ENCODE results near the gene GRM7.

GRM7 gene

DNA sequence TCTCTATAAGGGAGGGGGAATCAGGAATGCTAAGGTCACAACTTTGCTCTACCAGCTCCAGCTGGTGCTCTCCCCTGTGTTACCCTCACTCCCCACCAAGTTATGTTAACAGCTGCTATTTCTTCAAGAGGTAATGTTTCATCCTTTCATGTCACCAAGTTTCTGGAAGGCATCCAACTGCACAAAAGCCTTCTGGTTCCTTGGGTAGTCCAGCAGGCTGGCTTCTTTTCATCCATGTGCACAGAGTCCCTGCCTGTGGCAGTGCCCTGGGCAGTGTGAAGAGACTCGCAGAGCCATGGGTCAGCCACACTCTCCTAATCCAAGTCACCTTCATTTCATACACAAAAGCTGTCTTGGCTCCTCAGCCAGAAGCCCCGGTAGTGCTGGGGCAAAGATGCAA is 903.2 kb downstream of the GRM7 start:
- no peak overlapping the region for H3K27ac Mint-ChIP-seq
- ATAC-seq (replicated peaks) (no peak), DNase-seq (no peak)
- H3K4me1 Mint-ChIP-seq (ENCODE audit: low read depth in 2 of 2): no peaks in the 10 kb centered on the region
- no peaks in the 10 kb centered on the region for H3K27me3 Mint-ChIP-seq
- H3K4me3 Mint-ChIP-seq: no peak overlapping the region
- no peaks in the 10 kb centered on the region for H3K36me3 Mint-ChIP-seq (ENCODE audit: insufficient read depth)
- H3K9me3 Mint-ChIP-seq: peaks cover 7 to 12% of the 10 kb centered on the region in 2 donors

DNA sequence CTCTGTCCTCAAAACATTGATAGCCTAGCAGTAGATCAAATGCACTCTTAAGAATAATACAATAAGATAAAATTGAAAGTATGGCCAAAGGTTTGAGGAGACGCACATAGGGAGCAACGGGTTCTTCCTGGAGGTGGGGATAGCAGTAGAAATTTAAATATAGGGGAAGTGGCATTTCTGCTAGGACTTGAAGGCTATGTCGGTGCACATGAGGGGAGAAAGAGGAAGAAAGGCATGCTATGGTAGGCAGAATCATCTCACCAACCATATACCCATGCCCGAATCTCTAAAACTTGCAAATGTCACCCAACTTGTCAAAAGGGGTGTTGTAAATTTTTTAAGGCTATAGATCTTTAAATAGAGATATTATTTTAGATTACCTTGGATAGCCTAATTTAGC is 905.6 kb downstream of the GRM7 start:
- DNase-seq (no peak), ATAC-seq (replicated peaks) (no peak)
- no peak overlapping the region for H3K4me3 Mint-ChIP-seq
- no peaks in the 10 kb centered on the region for H3K4me1 Mint-ChIP-seq (ENCODE audit: low read depth in 2 of 2)
- no peaks in the 10 kb centered on the region for H3K36me3 Mint-ChIP-seq (ENCODE audit: insufficient read depth)
- peaks cover 7% of the 10 kb centered on the region in 2 donors for H3K9me3 Mint-ChIP-seq
- no peak overlapping the region for H3K27ac Mint-ChIP-seq
- H3K27me3 Mint-ChIP-seq: no peaks in the 10 kb centered on the region

DNA sequence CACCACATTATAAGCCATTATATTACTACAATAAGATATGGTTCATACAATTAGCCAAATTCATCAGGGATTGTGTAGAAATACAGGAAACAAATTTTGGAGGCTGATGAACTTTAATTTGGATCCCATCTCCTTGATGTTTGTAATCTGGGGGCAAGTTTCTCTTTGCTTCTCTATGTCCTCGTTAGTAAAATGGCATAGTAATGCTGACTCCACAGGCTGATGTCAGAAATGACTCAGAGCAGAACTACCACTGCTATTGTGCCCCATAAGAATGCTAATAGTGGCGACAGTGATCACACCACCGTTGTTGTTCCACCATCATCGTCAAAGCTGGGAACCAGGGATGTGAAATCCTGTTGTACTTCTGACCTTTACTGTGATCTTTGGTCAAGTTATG is 918.4 kb downstream of the GRM7 start:
- no peak overlapping the region for H3K27ac Mint-ChIP-seq
- ATAC-seq (replicated peaks): no peak
- DNase-seq: no peak
- no peaks in the 10 kb centered on the region for H3K36me3 Mint-ChIP-seq (ENCODE audit: insufficient read depth)
- H3K27me3 Mint-ChIP-seq: no peaks in the 10 kb centered on the region
- no peak overlapping the region for H3K4me3 Mint-ChIP-seq
- peaks cover 0 to 1% of the 10 kb centered on the region in 2 donors for H3K9me3 Mint-ChIP-seq
- H3K4me1 Mint-ChIP-seq (ENCODE audit: low read depth in 2 of 2): no peaks in the 10 kb centered on the region

DNA sequence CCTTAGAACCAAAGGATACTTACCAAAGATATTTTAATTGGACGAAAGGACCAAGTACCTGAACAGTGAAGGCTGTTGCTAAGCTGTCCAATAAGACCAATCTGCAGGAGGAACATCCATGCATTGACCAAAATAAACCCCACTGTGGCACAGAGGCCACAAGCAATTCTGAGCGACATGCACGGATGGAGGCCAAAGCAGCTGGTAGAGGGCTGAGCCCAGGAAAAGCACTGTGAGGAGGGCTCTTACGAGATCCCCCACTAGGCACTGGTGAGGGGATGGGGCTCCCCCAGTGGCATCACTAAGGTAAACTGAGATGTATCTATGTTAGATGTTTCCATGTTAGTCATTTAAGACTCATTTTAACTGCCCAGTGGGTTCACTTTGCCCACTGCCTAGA is 920.5 kb downstream of the GRM7 start:
- H3K4me3 Mint-ChIP-seq: no peak overlapping the region
- DNase-seq: no peak
- H3K9me3 Mint-ChIP-seq: peaks cover 0 to 1% of the 10 kb centered on the region in 2 donors
- no peaks in the 10 kb centered on the region for H3K27me3 Mint-ChIP-seq
- no peak for ATAC-seq (replicated peaks)
- H3K27ac Mint-ChIP-seq: no peak overlapping the region
- no peaks in the 10 kb centered on the region for H3K36me3 Mint-ChIP-seq (ENCODE audit: insufficient read depth)
- H3K4me1 Mint-ChIP-seq (ENCODE audit: low read depth in 2 of 2): no peaks in the 10 kb centered on the region

GRCh38 chr3:7787871-7788828 is 927.2 kb downstream of the GRM7 start:
- Mint-ChIP-seq H3K4me3 (no peak overlapping the region), H3K4me1 (ENCODE audit: low read depth in 2 of 2) (no peaks in the 10 kb centered on the region), H3K27ac (no peak overlapping the region), H3K27me3 (no peaks in the 10 kb centered on the region), H3K36me3 (ENCODE audit: insufficient read depth) (no peaks in the 10 kb centered on the region), H3K9me3 (peaks cover 4 to 7% of the 10 kb centered on the region in 2 donors)
- ATAC-seq (replicated peaks) (no peak), DNase-seq (no peak)

DNA sequence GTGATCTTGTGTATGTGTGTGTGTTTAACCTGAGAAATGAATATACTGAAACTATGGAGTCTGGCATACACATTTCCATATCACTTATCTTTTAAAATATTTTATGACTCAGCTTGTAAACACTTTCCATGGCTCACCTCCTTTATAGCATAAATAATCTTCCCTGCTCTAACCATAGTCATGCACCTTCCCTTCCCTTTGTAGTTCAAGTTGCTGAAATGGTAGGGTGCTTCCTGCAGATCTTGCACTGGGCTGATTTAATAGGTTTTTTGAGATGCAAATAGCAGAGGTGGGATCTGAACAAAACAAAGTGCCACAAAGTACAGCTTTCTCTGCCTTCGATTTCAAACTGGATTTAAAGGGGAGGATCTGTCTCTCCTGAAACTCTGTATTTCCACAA is 928.0 kb downstream of the GRM7 start:
- Mint-ChIP-seq H3K4me3 (no peak overlapping the region), H3K4me1 (ENCODE audit: low read depth in 2 of 2) (no peaks in the 10 kb centered on the region), H3K9me3 (peaks cover 4 to 7% of the 10 kb centered on the region in 2 donors), H3K36me3 (ENCODE audit: insufficient read depth) (no peaks in the 10 kb centered on the region), H3K27ac (no peak overlapping the region), H3K27me3 (no peaks in the 10 kb centered on the region)
- ATAC-seq (replicated peaks): no peak
- no peak for DNase-seq

DNA sequence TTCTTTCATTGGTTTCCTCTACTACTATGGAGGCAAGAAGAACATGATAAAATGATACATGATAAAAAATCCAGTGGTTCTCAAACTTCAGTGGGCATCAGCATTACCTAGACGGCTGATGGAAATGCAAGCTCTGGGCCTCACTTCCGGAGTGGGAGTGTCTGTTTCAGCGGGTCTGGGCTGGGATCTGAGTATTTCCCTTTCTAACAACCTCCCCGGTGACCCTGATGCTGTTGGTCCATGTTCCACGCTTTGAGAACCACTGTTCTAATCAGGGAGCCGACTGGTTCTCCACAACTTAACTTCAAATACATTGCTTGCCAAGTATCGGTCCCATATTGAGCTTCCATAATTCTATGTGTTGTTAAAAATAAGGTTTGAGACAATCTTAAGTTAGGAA is 928.4 kb downstream of the GRM7 start:
- DNase-seq (no peak), ATAC-seq (replicated peaks) (no peak)
- no peaks in the 10 kb centered on the region for H3K27me3 Mint-ChIP-seq
- no peaks in the 10 kb centered on the region for H3K36me3 Mint-ChIP-seq (ENCODE audit: insufficient read depth)
- H3K4me1 Mint-ChIP-seq (ENCODE audit: low read depth in 2 of 2): no peaks in the 10 kb centered on the region
- H3K4me3 Mint-ChIP-seq: no peak overlapping the region
- H3K9me3 Mint-ChIP-seq: peaks cover 4 to 7% of the 10 kb centered on the region in 2 donors
- H3K27ac Mint-ChIP-seq: no peak overlapping the region

GRCh38 chr3:7790141-7790540 is 929.2 kb downstream of the GRM7 start:
- Mint-ChIP-seq H3K9me3 (peaks cover 4 to 7% of the 10 kb centered on the region in 2 donors), H3K4me1 (ENCODE audit: low read depth in 2 of 2) (no peaks in the 10 kb centered on the region), H3K36me3 (ENCODE audit: insufficient read depth) (no peaks in the 10 kb centered on the region), H3K4me3 (no peak overlapping the region), H3K27ac (no peak overlapping the region), H3K27me3 (no peaks in the 10 kb centered on the region)
- ATAC-seq (replicated peaks): no peak
- no peak for DNase-seq
